ENCODE measurements around the gene LYZ.
"Not testable (repeated sequence)": the region's sequence is repeated elsewhere in the genome, so short reads cannot be mapped to it uniquely, and the experiment has no call there.

Gene LYZ

DNA sequence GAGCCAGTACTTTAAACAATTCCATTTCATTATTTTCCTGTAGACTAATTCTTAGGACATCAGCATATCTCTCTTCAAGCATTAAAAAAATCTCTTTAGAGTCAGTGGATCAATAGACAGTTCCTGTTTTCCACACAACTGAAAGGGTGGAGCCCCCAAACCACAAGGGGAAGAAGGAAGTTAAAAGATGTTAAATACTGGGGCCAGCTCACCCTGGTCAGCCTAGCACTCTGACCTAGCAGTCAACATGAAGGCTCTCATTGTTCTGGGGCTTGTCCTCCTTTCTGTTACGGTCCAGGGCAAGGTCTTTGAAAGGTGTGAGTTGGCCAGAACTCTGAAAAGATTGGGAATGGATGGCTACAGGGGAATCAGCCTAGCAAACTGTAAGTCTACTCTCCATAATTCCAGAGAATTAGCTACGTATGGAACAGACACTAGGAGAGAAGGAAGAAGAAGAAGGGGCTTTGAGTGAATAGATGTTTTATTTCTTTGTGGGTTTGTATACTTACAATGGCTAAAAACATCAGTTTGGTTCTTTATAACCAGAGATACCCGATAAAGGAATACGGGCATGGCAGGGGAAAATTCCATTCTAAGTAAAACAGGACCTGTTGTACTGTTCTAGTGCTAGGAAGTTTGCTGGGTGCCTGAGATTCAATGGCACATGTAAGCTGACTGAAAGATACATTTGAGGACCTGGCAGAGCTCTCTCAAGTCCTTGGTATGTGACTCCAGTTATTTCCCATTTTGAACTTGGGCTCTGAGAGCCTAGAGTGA is at the start of gene LYZ:
Gene LYZ, plus strand, starts transcription at position 220 of the 777 bp plus-strand sequence. Its CDS starts 28 bp downstream, at position 248.
- no peak for DNase-seq

DNA sequence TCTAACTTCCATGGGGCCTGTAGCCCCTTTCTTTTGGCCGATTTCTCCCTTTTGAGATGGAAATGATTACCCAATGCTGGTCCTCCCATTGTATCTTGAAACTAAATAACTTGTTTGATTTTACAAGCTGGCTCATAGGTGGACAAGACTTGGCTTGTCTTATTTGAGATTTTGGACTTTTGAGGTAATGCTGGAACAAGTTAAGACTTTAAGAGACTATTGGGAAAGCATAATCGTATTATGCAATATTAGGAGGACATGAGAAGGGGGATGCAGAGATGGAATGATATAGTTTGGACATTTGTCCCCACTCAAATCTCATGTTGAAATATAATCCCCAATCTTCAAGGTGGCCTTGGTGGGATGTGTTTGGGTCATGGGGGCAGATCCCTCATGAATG is 49.2 kb upstream of the LYZ start:
- DNase-seq, result no peak

- DNase-seq, result no peak
Measured at GRCh38 chr12:69304284-69304683, 43.9 kb upstream of the LYZ start.

DNA sequence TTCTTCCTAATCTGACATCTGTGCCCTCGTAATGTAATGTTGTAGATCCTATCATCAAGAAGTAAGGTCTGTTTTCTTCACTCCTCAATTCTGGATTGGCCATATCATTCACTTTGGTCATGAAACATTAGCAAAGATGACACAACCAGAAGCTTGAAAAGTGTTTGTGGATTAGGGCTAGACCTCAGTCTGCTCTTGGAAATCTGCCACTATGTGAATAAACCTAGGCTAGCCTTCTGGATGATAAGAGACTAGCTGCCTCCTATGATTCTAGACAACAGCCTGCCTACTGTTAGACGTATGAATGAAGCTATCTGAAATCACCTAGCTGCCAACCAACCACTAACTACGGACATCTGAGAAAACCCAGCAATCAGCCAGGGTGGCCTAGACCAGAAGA is 38.7 kb upstream of the LYZ start:
- DNase-seq, result no peak

- DNase-seq, result no peak
Measured at GRCh38 chr12:69313209-69313608, 35.0 kb upstream of the LYZ start.

DNA sequence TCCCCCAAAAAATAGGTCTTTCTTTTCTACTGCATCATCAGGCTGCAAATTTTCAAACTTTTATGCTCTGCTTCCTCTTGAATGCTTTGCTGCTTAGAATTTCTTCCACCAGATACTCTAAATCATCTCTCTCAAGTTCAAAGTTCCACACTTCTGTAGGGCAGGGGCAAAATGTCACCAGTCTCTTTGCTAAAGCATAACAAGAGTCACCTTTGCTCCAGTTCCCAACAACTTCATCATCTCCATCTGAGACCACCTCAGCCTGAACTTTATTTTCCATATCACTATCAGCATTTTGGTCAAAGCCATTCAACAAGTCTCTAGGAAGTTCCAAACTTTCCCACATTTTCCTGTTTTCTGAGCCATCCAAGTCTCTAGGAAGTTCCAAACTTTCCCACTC is 31.4 kb upstream of the LYZ start:
- DNase-seq, result not testable (repeated sequence)

- not testable (repeated sequence) for DNase-seq
Measured at GRCh38 chr12:69317233-69317632, 30.9 kb upstream of the LYZ start.

- no peak for DNase-seq
Measured at GRCh38 chr12:69318225-69318624, 30.0 kb upstream of the LYZ start.

DNA sequence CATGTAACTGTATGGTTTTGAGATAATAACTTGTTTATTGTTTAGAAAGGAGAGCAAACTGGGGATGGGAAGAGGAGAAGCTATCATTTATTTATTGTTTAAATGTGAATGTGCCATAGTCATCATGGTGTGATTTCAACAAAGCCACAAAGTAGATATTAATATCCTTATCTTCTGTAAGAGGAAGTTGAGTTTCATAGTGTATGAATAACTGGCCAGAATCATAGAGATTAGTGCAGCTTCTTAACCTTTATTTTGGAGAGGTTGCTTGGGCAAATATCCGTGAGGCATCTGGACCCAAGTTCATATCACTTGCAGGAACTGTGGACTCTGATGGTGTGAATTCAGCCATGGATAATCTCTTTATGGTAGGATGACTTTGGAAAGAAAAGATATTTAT is 26.8 kb upstream of the LYZ start:
- DNase-seq, result no peak

- no peak for DNase-seq
Measured at GRCh38 chr12:69324797-69325466, 23.2 kb upstream of the LYZ start.

DNA sequence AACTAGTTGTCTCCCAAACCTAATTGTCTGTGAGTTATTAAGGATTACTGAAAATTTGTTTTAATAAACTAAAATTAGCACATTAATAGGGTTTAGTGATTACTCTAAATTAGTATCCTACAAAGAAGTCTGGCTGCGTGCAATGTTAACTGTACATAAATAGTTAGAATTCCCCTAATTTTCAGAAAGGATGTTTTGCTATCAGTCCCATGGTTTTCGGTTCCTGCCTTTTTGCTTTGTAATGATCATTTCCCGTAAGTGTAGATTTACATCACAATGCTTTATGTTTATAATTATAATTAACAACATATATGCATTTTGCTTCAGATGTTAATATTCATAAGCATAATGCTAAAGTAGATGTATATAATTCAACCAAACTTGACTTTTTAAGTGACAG is 19.8 kb upstream of the LYZ start:
- DNase-seq, result no peak

- DNase-seq, result peak; percentile 70
Measured at GRCh38 chr12:69329669-69330428, 18.3 kb upstream of the LYZ start.

GRCh38 chr12:69330475-69331473 is 17.4 kb upstream of the LYZ start:
- peak; percentile 80 for DNase-seq

GRCh38 chr12:69331519-69331908 is 16.7 kb upstream of the LYZ start:
- DNase-seq, result no peak

DNA sequence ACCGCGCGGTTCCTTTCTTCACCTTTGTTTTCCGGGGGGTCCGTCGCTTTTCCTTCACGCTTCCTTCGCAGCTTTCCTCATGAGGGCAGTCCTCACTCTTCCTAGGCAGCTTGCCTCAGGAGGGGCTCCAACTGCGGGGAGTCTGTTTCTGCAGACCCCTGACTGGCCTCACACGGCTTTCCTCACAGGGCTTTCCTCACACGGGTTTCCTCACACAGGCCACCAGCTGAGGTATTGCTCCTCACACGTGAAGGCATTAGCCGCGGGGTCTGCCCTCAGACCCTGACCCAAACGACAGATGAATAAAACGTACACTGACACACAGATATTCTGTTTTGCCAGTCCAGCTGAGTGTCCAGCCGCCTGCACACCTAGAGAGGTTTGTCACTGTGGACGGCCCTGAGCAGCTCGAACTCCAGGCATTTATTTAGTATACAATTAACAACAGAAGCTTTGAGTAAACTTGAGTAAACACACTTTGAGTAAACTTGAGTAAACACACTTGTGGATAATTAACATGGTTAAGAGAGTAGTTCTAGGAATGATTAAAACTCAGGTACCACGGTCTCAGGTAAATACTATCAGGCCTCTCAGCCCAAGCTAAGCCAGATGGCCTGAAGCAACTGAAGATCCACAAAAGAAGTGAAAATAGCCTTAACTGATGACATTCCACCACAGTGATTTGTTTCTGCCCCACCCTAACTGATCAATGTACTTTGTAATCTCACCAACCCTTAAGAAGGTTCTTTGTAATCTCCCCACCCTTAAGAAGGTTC is 16.1 kb upstream of the LYZ start:
- DNase-seq, result no peak

- DNase-seq, result no peak
Measured at GRCh38 chr12:69332815-69333358, 15.3 kb upstream of the LYZ start.

DNA sequence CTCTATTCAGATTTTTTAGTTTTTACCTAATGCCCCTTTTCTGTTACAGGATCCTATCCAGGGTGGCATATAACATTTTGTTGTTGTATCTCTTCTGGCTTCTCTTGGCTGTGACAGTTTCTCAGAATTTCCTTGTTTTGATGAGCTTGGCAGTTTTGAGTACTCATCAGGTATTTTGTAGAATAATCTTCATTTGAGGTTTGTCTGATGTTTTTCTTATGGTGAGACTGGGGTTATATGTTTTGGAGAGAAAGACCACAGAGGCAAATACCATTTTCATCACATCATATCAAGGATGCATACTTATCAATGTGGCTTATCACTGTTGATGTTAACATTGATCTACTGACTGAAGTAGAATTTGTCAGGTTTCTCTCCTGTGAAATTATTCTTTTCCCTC is 14.0 kb upstream of the LYZ start:
- peak; percentile 72 for DNase-seq

DNA sequence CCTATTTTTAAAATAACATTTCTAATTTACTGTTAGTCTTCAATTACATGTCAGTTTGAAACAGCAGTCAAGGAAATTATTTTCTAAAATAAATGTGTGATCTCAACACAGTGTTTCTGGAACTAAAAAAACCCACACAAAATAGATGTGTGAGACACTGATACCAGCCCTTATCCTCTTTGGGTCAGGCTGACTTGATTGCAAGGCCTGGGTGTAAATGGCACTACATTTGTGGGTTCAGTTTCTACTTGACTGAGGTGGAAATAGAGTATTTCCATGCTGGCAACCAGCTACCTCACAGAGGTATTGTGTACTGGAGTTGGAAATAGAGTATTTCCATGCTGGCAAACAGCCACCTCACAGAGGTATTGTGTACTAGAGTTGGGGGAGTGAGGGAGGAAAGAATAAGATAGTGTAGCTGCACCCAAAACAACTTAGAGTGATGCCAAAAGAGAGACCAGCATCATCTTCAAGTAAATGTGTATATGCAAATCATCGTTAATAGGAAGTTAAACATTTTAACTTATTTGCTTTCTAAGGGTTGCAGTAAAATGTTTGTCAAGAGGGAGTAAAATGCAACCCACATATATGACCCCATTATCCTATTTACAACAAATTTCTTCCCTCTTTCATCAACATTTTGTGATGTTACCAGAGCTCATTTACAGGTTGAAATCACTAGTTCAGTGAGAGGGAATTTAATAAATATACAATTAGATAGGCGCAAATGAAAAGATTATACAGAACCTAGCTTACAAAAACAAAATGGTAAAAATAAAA is 10.7 kb upstream of the LYZ start:
- DNase-seq, result no peak

DNA sequence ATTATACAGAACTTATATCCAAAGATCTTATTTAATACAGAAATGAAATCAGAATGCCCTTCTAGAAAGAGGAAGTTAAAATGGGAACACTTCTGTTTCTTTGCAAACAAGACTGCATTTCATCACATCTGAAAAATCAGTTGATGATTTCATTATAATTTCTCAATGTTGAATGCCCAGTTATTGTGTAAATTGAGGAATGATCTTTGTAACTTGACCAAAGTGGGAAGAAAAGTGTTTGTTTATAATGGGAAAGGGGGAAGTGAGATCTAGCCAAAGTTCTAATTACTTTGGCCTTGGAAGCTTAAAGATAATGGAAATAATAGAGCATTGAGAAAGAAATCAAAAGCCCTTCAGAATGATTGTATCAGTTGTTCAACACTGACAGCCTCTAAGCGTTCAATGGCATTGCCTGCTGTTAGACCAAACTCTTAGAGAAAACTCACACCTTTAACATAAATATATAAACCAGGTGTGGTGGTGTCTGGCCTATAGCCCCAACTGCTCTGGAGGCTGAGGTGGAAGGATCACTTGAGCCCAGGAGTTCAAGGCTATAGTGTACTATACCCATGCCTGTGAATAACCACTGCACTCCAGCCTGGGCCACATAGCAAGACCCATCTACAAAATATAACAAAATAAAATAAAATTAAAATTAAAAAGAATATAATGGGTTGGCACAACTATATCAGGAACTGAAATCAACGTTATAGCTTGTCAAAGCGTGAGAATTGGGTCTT is 9.9 kb upstream of the LYZ start:
- no peak for DNase-seq

DNA sequence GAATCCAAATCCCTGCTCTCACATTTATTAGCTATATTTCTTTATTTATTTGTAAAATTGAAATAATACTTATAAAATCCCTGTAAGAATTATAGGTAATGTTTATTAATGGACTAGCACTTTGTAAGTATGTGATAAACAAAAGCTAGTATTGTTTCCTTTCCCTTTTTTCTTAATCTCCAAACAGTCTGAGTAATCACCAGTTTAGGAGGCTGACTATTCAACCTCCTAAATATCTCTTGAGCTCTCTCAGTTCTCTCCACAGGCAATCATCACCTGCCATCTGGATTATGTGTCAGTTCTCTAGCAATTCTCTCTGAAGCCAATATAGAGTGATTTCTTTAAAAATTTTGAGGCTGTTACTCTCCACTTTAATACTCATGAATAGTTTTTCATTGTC is 9.2 kb upstream of the LYZ start:
- DNase-seq, result no peak
